Stimulated activated CD4-positive, alpha-beta T cell treated with anti-CD3 and anti-CD28 coated beads, TNF-alpha, amount 100 ng/mL, for 1 hour (primary cell): ENCODE measurements around the gene TIMP4.

Experiments used
- DNase-seq, 3 donors: peaks; one replicate each; pipeline ENCODE4 v3.0.0-alpha.2; 2020; ENCODE audit warnings: low read depth in 3 of 3, low spot score in 1 of 3

The TIMP4 gene

DNA sequence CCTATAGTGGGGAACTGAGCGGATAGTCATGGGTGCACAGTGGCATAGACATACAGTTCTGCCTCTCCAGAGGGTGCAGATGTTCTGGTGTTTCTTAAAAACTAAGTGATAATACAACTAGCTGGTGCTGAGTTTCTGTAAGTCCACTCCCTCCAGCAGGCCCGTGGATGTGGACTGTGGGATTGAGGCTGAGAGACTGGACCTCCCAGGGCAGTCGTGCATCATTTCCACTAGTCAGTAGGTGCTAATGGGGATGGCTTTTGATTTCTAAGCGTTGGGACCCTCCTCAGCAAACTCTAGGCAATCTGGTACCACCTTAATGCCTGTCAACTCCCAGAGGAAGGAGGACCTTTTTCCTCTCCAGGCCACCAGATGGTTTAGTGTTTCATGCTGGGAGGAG lies 27.3 kb upstream of the TIMP4 start:
- no peak for DNase-seq

GRCh38 chr3:12185172-12185710 lies 26.5 kb upstream of the TIMP4 start:
- no peak for DNase-seq

GRCh38 chr3:12184541-12184940 lies 25.8 kb upstream of the TIMP4 start:
- no peak for DNase-seq

DNA sequence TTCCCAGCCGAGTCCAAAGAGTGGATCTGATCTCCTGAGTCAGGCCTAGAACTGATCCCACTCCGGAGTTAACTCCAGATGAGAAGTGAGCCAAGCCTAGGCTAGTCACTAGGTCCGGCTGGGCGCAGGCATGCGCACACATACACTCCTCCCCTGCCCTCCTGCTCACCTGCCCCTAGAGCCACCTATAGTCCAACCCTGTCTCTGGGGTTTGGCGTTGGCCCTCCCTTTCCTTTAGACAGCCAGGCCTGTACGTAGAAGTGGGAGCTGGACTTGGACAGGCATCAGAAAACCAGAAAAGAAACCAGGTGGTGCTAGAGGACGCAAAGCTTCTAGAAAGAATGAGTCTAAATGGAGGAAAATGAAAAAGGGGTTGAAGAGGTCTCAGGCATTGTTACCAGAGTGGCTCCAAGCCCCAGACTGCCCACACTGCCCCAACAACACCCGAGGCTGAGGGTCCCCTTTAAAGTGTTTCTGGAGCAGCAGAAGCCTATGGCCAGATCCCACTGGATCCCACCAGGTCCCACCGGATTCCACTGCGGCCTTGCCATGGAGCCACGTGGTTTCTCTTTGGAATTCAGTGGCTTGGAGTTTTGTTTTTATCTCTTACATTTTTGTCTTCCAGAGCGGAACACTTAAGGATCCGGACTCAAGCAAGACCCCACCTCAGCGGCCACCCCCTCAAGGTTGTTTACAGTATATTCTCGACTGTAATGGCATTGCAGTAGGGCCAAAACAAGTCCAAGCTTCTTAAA lies 24.2 kb upstream of the TIMP4 start:
- no peak for DNase-seq

DNA sequence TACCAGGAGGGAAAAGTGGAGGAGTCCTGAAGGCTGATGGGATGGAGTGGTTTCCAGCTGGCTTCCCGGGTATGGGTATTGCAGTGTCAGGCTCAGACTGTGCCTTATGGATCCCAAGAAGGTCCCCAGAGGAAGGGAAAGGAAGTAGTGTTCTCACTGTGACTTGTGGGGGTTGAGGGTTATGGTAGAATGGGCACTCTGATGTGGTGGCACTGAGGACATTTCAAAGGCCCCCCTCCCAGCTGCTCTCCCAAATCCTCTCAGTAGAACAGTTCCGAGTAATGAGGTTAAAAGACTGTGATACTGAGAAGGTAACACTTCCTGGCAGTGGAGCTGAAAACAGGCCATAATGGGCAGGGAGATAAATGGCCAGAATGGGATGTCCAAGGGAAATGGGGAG lies 23.1 kb upstream of the TIMP4 start:
- DNase-seq = no peak

- no peak for DNase-seq
These were observed 22.6 kb upstream of the TIMP4 start for GRCh38 chr3:12181301-12181700.

- no peak for DNase-seq
These were observed 21.9 kb upstream of the TIMP4 start for GRCh38 chr3:12180631-12181030.

DNA sequence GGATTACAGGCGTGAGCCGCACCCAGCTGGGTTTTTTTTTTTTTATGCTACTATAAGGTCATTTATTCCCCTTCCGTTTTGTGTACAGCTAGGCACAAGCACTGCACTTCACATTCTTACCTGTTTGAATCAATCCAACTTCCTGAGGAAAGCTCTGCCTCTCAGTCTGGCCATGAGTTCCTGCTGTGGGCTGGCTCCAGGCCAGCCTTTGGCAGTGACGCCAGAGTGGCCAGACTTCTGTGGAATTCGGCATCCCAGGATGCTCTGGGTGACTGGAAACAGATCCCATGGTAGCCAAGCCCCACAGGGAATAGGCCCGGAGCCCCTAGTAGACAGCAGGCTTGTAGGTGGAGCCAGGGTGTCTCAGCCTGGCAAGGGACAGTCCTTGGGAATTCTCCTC lies 21.5 kb upstream of the TIMP4 start:
- no peak for DNase-seq

GRCh38 chr3:12179441-12179840 lies 20.7 kb upstream of the TIMP4 start:
- DNase-seq = no peak

- DNase-seq = no peak
These were observed 19.5 kb upstream of the TIMP4 start for GRCh38 chr3:12178091-12178820.

GRCh38 chr3:12177126-12177525 lies 18.4 kb upstream of the TIMP4 start:
- DNase-seq = no peak

- DNase-seq = no peak
These were observed 17.2 kb upstream of the TIMP4 start for GRCh38 chr3:12175844-12176453.

GRCh38 chr3:12175137-12175593 lies 16.5 kb upstream of the TIMP4 start:
- DNase-seq = no peak

- DNase-seq = no peak
These were observed 11.5 kb upstream of the TIMP4 start for GRCh38 chr3:12170207-12170606.

- DNase-seq = no peak
These were observed 7.2 kb upstream of the TIMP4 start for GRCh38 chr3:12165909-12166308.

GRCh38 chr3:12159227-12159601 lies 502 bp upstream of the TIMP4 start:
- DNase-seq = no peak

DNA sequence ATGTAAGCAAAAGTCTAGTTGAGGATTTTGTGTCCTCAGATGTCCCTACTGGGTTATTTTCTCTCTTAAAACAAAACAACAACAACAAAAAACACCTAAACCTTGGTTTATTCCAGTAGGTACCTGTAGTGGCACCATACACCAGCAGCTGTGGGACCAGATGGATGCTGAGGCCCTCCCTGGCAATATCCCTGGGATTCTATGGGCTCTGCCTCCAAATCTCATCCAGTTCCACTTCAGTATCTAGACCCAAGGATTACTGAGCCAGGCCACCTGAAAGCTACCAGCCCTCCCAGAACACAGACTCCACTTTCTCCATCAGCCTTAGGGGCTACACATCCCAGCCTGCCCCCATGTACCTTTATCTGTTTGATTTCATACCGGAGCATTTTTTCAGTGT lies 1.7 kb downstream of the TIMP4 start:
- DNase-seq = no peak

DNA sequence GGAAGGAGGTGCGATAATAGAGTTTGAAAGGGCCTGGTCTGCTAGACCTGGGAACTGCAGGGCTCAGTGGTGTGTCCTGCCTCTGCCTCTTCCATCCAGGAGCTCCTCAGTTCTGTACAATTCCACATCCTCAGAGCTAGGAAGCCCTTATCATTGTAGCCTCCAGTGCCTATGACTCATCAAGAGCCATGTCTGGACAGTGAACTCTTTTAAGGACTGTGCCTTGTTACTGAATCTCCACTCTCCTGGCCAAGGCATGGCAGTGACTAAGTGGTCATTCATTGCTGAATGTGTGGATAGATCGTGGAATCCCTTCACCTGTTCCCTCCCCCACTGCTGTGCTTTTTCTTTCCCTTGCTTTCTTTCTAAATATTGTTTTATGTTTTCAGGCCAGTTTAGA lies 2.9 kb downstream of the TIMP4 start:
- DNase-seq = no peak

- no peak for DNase-seq
These were observed 3.4 kb downstream of the TIMP4 start for GRCh38 chr3:12155264-12155663.

GRCh38 chr3:12154151-12154550 lies 4.6 kb downstream of the TIMP4 start:
- no peak for DNase-seq

DNA sequence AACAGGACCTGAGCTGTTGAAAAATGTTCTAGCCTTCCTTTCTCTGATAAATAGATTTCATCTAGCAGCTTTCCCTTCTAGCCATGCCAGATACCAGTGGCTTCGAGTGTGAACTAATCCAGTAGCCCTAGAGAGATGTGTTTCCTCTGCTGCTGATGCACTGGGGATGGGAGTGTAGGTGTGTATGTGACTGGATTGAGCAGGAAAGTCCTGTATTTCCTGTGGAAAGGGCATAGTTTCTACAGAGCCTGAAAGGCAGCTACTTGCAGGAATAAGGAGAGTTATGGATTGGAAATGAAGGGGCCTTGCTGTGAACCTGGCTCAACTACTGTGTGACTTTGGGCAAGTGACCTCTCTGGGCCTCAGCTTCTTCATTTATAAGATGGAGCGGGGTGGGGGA lies 8.6 kb downstream of the TIMP4 start:
- no peak for DNase-seq

- DNase-seq = no peak
These were observed 9.7 kb downstream of the TIMP4 start for GRCh38 chr3:12149029-12149428.
